IMR-90 (cell line): ENCODE results near the gene KRTAP10-5.

Source experiments
- POLR2A ChIP-seq: IDR thresholded peaks from 2 replicates; pipeline ENCODE4 v1.6.1; 2012; ENCODE audit warnings: mild to moderate bottlenecking, low read depth, low read length
- RAD21 ChIP-seq: IDR thresholded peaks from 2 replicates; pipeline ENCODE4 v1.6.1; 2012; ENCODE audit warnings: low read length, improper control_type of control experiment
- TF ChIP-seq, protein P1 (sequence below): conservative IDR thresholded peaks from 2 replicates; pipeline ENCODE4 v1.5.1; 2012; ENCODE audit warnings: mild to moderate bottlenecking, low read depth, low read length, improper control_type of control experiment

GRCh38 chr21:44615466-44615865 lies 35.1 kb upstream of the KRTAP10-5 start:
- TF ChIP-seq, protein P1, sequence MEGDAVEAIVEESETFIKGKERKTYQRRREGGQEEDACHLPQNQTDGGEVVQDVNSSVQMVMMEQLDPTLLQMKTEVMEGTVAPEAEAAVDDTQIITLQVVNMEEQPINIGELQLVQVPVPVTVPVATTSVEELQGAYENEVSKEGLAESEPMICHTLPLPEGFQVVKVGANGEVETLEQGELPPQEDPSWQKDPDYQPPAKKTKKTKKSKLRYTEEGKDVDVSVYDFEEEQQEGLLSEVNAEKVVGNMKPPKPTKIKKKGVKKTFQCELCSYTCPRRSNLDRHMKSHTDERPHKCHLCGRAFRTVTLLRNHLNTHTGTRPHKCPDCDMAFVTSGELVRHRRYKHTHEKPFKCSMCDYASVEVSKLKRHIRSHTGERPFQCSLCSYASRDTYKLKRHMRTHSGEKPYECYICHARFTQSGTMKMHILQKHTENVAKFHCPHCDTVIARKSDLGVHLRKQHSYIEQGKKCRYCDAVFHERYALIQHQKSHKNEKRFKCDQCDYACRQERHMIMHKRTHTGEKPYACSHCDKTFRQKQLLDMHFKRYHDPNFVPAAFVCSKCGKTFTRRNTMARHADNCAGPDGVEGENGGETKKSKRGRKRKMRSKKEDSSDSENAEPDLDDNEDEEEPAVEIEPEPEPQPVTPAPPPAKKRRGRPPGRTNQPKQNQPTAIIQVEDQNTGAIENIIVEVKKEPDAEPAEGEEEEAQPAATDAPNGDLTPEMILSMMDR, result no peak
- no peak for TF ChIP-seq POLR2A
- no peak for TF ChIP-seq RAD21
